Measurements from ENCODE around the gene TEC. TPM values are rescaled to one million over a fixed set of nuclear protein-coding genes. Genes with fewer than 3 reads are reported as not detected.

TEC gene
- total RNA-seq, 6 experiments from 2014 or later, result 1.5 to 4.2 (median 3.0) TPM

DNA sequence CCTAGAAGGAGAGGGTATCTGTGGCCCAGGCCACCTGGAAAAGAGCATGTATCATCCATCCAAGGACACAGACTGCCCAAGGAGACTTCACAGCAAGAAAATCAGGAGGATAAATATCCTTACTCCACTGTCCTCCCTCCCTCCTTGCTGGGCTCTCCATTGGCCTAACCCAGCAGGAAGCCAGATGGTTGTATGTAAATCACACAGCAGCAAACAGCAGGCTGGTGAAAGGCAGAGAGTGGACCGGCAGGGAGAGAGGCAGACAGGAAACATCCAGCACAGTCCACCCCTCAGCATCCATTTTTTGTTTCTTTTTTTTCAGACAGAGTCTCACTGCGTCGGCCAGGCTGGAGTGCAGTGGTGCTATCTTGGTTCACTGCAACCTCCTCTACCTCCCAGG, 153.1 kb downstream of the TEC start:
- WGBS (ENCODE audit: insufficient coverage, low coverage, low lambda C conversion rate, missing lambda C conversion rate), result no CpG with 5 or more reads among the region's 3 CpGs
- Histone ChIP-seq H3K27ac (no peak overlapping the region), H3K4me3 (no peak overlapping the region), H3K36me3 (no peaks in the 10 kb centered on the region), H3K9me3 (no peaks in the 10 kb centered on the region), H3K4me1 (no peaks in the 10 kb centered on the region), H3K27me3 (no peaks in the 10 kb centered on the region)
- ATAC-seq, result no peak
- intact Hi-C loops (cut with DNase I), result no loop called here
- DNase-seq, result no peak
- TF ChIP-seq POLR2A (IDR thresholded peaks at IDR 0.05), result no peak
- TF ChIP-seq, protein P1, sequence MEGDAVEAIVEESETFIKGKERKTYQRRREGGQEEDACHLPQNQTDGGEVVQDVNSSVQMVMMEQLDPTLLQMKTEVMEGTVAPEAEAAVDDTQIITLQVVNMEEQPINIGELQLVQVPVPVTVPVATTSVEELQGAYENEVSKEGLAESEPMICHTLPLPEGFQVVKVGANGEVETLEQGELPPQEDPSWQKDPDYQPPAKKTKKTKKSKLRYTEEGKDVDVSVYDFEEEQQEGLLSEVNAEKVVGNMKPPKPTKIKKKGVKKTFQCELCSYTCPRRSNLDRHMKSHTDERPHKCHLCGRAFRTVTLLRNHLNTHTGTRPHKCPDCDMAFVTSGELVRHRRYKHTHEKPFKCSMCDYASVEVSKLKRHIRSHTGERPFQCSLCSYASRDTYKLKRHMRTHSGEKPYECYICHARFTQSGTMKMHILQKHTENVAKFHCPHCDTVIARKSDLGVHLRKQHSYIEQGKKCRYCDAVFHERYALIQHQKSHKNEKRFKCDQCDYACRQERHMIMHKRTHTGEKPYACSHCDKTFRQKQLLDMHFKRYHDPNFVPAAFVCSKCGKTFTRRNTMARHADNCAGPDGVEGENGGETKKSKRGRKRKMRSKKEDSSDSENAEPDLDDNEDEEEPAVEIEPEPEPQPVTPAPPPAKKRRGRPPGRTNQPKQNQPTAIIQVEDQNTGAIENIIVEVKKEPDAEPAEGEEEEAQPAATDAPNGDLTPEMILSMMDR (IDR thresholded peaks at IDR 0.05), result no peak

DNA sequence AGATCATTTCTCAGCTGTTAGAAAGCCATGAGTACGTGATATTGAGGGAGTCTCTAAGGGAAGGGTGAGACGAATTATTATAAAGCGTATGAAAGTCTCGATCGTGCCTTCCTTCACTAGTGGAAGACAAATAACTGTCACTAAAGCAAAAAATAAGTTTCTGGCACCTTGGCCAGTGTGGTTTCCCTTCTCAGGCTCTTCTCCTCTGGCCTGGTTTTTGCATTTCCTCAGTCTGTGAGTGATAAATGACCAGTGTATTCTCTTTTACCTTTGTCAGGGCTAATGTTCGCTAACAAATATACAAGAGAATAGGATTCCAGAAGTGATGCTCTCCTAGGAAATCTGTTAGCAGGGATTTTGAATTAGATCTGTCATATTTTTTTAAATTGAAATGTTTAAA, 155.2 kb downstream of the TEC start:
- intact Hi-C loops (cut with DNase I), result no loop called here
- Histone ChIP-seq H3K9me3 (no peaks in the 10 kb centered on the region), H3K27ac (no peak overlapping the region), H3K36me3 (no peaks in the 10 kb centered on the region), H3K4me1 (peaks cover 0 to 3% (median under 1%) of the 10 kb centered on the region in 4 donors), H3K27me3 (no peaks in the 10 kb centered on the region), H3K4me3 (no peak overlapping the region)
- no peak for TF ChIP-seq POLR2A (IDR thresholded peaks at IDR 0.05)
- TF ChIP-seq, protein P1 (IDR thresholded peaks at IDR 0.05), result no peak
- DNase-seq (no peak), ATAC-seq (no peak)
- 69% methylated on average over 6 of the region's 6 CpGs for WGBS (ENCODE audit: insufficient coverage, low coverage, low lambda C conversion rate, missing lambda C conversion rate)

DNA sequence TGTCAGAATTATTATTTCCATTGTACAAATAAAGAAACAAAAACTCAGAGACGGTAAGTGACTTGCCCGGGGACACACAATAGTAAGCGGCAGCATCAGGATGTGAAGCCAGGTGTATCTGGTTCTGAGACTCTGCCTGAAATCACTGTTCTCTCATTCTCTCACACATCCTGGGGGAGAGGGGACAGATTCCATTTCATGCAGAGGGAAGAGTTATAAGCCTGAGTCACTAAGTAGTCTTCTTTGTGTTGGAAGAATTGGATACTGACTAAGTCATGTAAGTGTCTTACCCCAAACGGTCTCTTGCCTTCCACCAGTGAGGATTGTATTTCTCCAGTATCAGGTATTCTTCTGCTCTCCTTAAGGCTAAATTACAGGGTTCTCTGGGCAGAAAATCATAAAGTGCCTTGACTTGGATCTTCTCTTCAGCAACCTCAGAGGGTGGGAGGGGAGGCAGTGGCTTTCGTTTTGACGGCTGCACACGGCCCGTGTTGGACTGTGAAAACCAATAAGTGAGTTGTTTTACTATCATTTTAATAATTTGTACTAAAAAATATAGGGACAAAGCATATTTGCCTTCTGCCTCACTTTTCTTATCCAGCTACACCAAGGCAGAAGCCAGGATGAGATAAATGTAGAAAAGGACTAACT, 157.5 kb downstream of the TEC start:
- no peaks in the 10 kb centered on the region for H3K36me3 ChIP-seq
- no peak overlapping the region for H3K27ac ChIP-seq
- no peak for TF ChIP-seq POLR2A (IDR thresholded peaks at IDR 0.05)
- TF ChIP-seq, protein P1 (IDR thresholded peaks at IDR 0.05), result no peak
- H3K9me3 ChIP-seq, result no peaks in the 10 kb centered on the region
- 69% methylated on average over 8 of the region's 8 CpGs for WGBS (ENCODE audit: insufficient coverage, low coverage, low lambda C conversion rate, missing lambda C conversion rate)
- ATAC-seq (no peak), DNase-seq (no peak)
- no peak overlapping the region for H3K4me3 ChIP-seq
- intact Hi-C loops (cut with DNase I), result no loop called here
- no peaks in the 10 kb centered on the region for H3K27me3 ChIP-seq
- peaks cover 0 to 15% (median 4%) of the 10 kb centered on the region in 4 donors for H3K4me1 ChIP-seq

DNA sequence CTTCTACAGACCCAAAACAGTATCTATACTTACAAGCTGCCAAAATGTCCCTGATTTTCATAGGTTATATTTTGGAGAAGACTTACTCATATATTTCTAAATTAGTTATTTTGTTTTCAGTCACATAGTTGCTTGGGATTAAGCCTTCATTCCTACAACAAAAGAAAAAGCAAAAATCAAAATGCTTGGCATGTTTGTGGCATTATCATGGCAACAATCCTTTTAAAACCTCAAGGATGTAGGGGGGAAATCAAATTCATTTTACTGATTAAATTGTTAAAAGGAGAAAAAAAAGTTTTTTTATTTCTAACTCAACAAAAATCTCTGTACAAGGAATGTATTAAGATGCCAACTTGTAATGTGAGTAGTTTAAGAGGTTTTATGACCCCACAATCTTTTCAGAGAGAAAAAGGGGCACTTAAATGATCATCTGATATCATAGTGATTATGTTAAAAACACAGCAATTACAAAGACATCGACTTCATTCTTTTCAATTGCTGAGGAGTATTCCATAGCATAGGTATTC, 159.1 kb downstream of the TEC start:
- intact Hi-C loops (cut with DNase I), result no loop called here
- TF ChIP-seq, protein P1 (IDR thresholded peaks at IDR 0.05), result no peak
- no peak for TF ChIP-seq POLR2A (IDR thresholded peaks at IDR 0.05)
- H3K27ac ChIP-seq, result no peak overlapping the region
- DNase-seq, result no peak
- peaks cover 0 to 15% (median 4%) of the 10 kb centered on the region in 4 donors for H3K4me1 ChIP-seq
- H3K27me3 ChIP-seq, result no peaks in the 10 kb centered on the region
- WGBS (ENCODE audit: insufficient coverage, low coverage, low lambda C conversion rate, missing lambda C conversion rate), result 86% methylated on average over 1 of the region's 1 CpG
- no peaks in the 10 kb centered on the region for H3K36me3 ChIP-seq
- H3K4me3 ChIP-seq, result no peak overlapping the region
- H3K9me3 ChIP-seq, result no peaks in the 10 kb centered on the region
- ATAC-seq, result no peak
